Activated naive CD4-positive, alpha-beta T cell treated with anti-CD3 and anti-CD28 coated beads, Interleukin-2, amount 50 U/mL, for 16 hours (primary cell): Measurements from ENCODE around the gene TEX19.

Source experiments
- DNase-seq: peaks from one replicate; pipeline ENCODE4 v3.0.0-alpha.2; 2020

Gene TEX19

GRCh38 chr17:82358465-82359350 lies at the start of gene TEX19:
TSS of gene TEX19 (plus strand) at chr17:82359247. CDS start at chr17:82362151, 2,904 bp downstream.
- no peak for DNase-seq

- no peak for DNase-seq
Observed at GRCh38 chr17:82309656-82310570, 49.1 kb upstream of the TEX19 start.

GRCh38 chr17:82310877-82311276 lies 48.2 kb upstream of the TEX19 start:
- no peak for DNase-seq

GRCh38 chr17:82311971-82312370 lies 47.1 kb upstream of the TEX19 start:
- DNase-seq, result no peak

GRCh38 chr17:82313195-82314011 lies 45.6 kb upstream of the TEX19 start:
- no peak for DNase-seq

GRCh38 chr17:82314012-82314726 lies 44.9 kb upstream of the TEX19 start:
- DNase-seq, result no peak

- DNase-seq, result no peak
Observed at GRCh38 chr17:82314727-82315605, 44.1 kb upstream of the TEX19 start.

- DNase-seq, result peak; percentile 58
Observed at GRCh38 chr17:82315703-82316358, 43.2 kb upstream of the TEX19 start.

- peak; percentile 39 for DNase-seq
Observed at GRCh38 chr17:82316651-82317393, 42.2 kb upstream of the TEX19 start.

- peak; percentile 76 for DNase-seq
Observed at GRCh38 chr17:82317394-82318168, 41.5 kb upstream of the TEX19 start, which contains the start of gene CD7. TSS of gene CD7 (minus strand) at chr17:82317608. CDS start at chr17:82317495, 113 bp downstream.

- DNase-seq, result no peak
Observed at GRCh38 chr17:82318169-82318498, 40.9 kb upstream of the TEX19 start.

- no peak for DNase-seq
Observed at GRCh38 chr17:82318772-82319606, 40.1 kb upstream of the TEX19 start.

GRCh38 chr17:82319619-82320062 lies 39.4 kb upstream of the TEX19 start:
- DNase-seq, result no peak

GRCh38 chr17:82320140-82320840 lies 38.8 kb upstream of the TEX19 start:
- no peak for DNase-seq

GRCh38 chr17:82320956-82321927 lies 37.8 kb upstream of the TEX19 start:
- peak; percentile 86 for DNase-seq

- no peak for DNase-seq
Observed at GRCh38 chr17:82321947-82322466, 37.0 kb upstream of the TEX19 start.
